Hematopoietic multipotent progenitor cell treated with erythropoietin and hydrocortisone succinate and interleukin-3 and kit ligand, for 6 days (in vitro differentiated cells): Measurements from ENCODE around the gene FOXD2.

Experiments used
- DNase-seq: peaks from one replicate; pipeline ENCODE4 v3.0.0-alpha.2; 2015

FOXD2 gene

GRCh38 chr1:47469390-47469759, 31.5 kb downstream of the FOXD2 start:
- DNase-seq: no peak

DNA sequence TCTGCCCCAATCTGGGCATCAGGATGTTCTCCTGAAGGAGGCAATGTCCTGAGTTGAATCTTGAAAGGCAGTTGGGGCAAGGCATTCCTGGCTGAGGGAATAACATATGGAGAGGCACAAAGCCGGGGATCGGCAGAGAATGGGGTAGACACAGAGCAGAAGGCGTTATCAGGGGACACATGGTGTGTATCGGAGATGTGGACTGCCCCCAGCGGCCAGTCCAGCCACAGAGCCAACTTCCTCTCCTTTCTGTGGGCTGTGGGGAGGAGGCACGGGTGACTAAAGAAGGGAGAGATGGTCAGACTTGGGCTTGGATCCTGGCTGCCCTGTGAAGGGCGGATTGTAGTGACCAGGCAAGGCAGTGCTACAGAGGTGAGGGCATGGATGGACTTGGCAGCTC, 32.1 kb downstream of the FOXD2 start:
- DNase-seq: peak; percentile 22

- no peak for DNase-seq
Observed at GRCh38 chr1:47471163-47471562, 33.3 kb downstream of the FOXD2 start.

GRCh38 chr1:47474278-47475193, 36.7 kb downstream of the FOXD2 start:
- no peak for DNase-seq

DNA sequence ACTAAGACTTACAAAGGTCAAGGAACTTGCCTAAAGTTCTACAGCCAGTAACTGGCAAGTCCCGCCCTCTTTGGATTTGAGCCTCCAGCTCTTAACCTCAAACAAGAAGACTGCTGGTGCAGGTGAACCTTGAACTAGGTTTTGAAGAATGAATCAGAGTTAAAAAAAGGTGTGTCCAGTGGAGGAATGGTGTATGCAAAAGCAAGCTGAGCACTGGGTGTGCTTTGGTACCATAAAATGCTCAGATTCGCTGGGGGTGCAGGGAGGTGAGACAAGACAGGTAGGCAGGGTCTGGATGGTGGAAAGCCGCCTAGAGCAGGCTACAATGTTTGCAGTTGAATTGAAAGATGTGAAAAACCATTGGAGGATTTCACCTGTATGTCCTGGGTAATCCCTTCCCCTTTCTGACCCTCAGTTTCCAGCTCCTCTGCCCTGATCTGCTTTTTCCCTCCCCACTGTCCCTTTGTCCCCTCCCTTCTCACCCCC, 39.8 kb downstream of the FOXD2 start:
- DNase-seq: no peak

GRCh38 chr1:47478090-47478489, 40.2 kb downstream of the FOXD2 start:
- no peak for DNase-seq

- DNase-seq: no peak
Observed at GRCh38 chr1:47479664-47480063, 41.8 kb downstream of the FOXD2 start.

DNA sequence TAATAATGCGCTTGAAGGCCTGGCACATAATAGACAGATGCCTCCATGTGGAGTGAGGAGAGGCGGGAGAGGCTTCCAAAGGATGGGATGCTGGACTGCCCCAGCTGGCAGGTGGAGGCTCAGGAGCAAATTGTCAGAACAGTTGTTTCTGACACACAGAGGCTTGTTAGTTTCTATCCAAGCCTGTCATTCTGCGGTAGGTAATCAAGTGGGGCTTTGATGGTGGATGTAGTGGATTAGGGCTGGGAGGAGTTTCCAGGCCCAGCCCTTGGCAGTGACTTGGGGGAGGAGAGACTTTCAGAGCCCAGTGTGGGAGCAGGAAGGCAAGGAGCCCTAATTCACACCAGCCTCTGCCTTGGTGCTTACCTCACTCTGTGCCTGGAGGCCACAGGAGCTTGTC, 44.1 kb downstream of the FOXD2 start:
- DNase-seq: no peak

GRCh38 chr1:47482786-47483185, 44.9 kb downstream of the FOXD2 start:
- DNase-seq: no peak

DNA sequence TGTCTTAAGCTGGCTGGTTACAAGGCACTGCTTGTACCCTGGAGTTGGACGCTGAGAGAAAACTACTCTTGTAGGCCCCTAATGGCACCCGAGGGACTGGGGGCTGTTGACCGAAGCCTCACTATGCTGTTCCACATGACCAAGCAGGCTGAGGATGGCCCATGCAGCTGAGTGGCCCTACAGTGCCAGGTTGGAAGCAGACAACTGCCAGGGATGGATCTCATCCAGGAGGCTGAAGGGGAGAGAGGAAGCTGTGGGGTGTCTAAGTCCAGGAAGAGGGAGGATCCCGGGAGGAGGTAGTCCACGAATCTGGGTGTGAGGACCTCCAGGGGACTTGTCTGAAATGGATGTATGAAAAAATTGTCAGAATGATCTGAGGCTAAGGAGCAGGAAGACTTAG, 45.8 kb downstream of the FOXD2 start:
- no peak for DNase-seq

DNA sequence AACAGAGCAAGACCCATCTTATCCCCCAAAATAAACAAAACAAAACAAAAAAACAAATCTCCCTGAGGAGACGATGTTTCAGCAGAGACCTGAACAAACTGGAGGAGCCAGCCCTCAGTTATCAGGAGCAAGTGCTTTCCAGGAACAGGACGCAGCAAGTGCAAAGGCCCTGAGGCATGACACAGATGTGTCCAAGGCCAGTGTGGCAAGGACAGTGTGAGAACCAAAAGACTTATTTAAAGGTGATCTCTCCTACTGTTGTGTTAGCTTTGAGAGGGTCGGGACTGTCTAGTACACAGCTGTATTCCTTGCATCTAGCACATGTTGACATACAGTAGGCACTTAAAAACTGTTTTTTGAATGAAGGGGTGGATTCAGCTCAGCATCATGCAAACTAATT, 48.0 kb downstream of the FOXD2 start:
- DNase-seq: no peak

- no peak for DNase-seq
Observed at GRCh38 chr1:47487332-47487731, 49.5 kb downstream of the FOXD2 start.

DNA sequence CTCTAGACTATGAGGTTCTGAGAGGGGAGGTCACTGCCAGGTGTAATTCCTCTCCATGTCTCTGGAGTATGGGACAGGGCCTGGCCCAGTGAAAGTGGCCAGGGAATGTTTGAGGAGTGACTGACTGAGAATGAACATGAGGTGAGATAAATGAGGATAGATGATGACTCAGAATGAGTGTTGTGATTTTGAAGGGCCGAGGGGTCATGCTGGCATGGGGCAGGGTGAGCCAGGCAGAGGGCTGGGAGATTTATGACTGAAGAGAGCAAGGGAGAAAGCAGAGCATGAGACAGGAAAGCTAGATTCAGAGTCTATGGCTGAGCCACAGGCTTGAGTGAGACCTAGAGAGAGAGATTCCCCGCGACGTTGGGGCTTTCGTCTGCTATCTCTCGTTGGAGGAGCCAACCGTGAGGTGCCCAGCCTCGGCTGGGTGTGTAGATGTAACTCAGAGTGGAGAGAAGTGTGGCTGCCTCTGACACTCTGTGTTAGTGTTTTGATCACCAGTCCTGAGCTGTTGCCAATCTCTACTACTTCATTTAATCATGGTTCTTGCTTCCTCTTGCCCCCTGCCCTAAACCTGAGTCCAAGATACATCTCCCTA, 50.1 kb downstream of the FOXD2 start:
- no peak for DNase-seq
